Neural cell (in vitro differentiated cells): Measurements from ENCODE around the gene ZNF692. TPM values are rescaled to one million over a fixed set of nuclear protein-coding genes. Genes with fewer than 3 reads are reported as not detected.

ENCODE experiments used
- H2AFZ ChIP-seq: fragments of 200-600, 300-800 bp; sonication (generic), shearing (Covaris generic); 2 replicates; pipeline ENCODE4 v1.6.0; 2014; ENCODE audit warnings: low read depth, mild to moderate bottlenecking, antibody characterized with exemption, low read length, moderate library complexity
- H3F3A ChIP-seq: fragments of 200-600 bp; shearing (Covaris generic); 2 replicates; pipeline ENCODE4 v1.6.1; 2016; ENCODE audit warnings: mild to moderate bottlenecking, moderate library complexity, mixed read lengths, antibody characterized with exemption, low read length; ENCODE audit not compliant: insufficient read depth, poor library complexity, severe bottlenecking
- H3K27ac ChIP-seq: fragments of 200-600, 300-800 bp; sonication (generic), shearing (Covaris generic); 2 replicates; pipeline ENCODE4 v1.5.1; 2014; ENCODE audit warnings: mild to moderate bottlenecking, low read length, moderate library complexity
- H3K27me3 ChIP-seq: fragments of 300-800, 200-600 bp; sonication (generic), shearing (Covaris generic); 2 replicates; pipeline ENCODE4 v1.6.0; 2014; ENCODE audit warnings: mild to moderate bottlenecking, low read depth, low read length, moderate library complexity; ENCODE audit not compliant: insufficient read depth
- H3K36me3 ChIP-seq: fragments of 300-800, 200-600 bp; sonication (generic), shearing (Covaris generic); 2 replicates; pipeline ENCODE4 v1.5.1; 2014; ENCODE audit warnings: mild to moderate bottlenecking, antibody characterized with exemption, low read length, moderate library complexity; ENCODE audit not compliant: insufficient read depth
- H3K4me2 ChIP-seq: fragments of 300-800, 200-600 bp; sonication (generic), shearing (Covaris generic); 2 replicates; pipeline ENCODE4 v1.6.0; 2014; ENCODE audit warnings: mild to moderate bottlenecking, low read length
- H3K4me3 ChIP-seq: fragments of 300-800, 200-600 bp; sonication (generic), shearing (Covaris generic); 2 replicates; pipeline ENCODE4 v1.5.1; 2014; ENCODE audit warnings: mild to moderate bottlenecking, low read length, moderate library complexity
- H3K79me2 ChIP-seq: fragments of 200-600 bp; shearing (Covaris generic); replicated peaks from 2 replicates; pipeline ENCODE4 v1.6.0; 2014; ENCODE audit warnings: mild to moderate bottlenecking, low read length, moderate library complexity; ENCODE audit not compliant: insufficient read depth
- H3K9ac ChIP-seq: fragments of 300-800, 200-600 bp; sonication (generic), shearing (Covaris generic); 2 replicates; pipeline ENCODE4 v1.6.1; 2016; ENCODE audit warnings: mild to moderate bottlenecking, low read length, mixed read lengths
- H3K9me2 ChIP-seq: fragments of 200-600 bp; shearing (Covaris generic); 2 replicates; pipeline ENCODE4 v1.6.1; 2016; ENCODE audit warnings: mild to moderate bottlenecking, low read length, mixed read lengths; ENCODE audit not compliant: insufficient read depth
- H3K9me3 ChIP-seq: fragments of 200-600, 300-800 bp; sonication (generic), shearing (Covaris generic); 2 replicates; pipeline ENCODE4 v1.6.1; 2016; ENCODE audit warnings: mild to moderate bottlenecking, mixed run types, low read length, moderate library complexity, mixed read lengths
- H4K20me1 ChIP-seq: fragments of 200-600 bp; shearing (Covaris generic); 2 replicates; pipeline ENCODE4 v1.6.1; 2016; ENCODE audit warnings: mild to moderate bottlenecking, mixed run types; ENCODE audit not compliant: insufficient read depth
- EP300 ChIP-seq: fragments of 450-650 bp; conservative IDR thresholded peaks from 2 replicates; pipeline ENCODE4 v1.6.1; 2014; ENCODE audit warnings: antibody characterized with exemption, mild to moderate bottlenecking, moderate library complexity; ENCODE audit not compliant: poor library complexity, severe bottlenecking
- EZH2 ChIP-seq: fragments of 200-600, 300-800 bp; shearing (Covaris generic), sonication (generic); IDR thresholded peaks from 2 replicates; pipeline ENCODE4 v1.6.1; 2014; ENCODE audit warnings: antibody characterized with exemption, low read length, borderline replicate concordance, mild to moderate bottlenecking; ENCODE audit not compliant: insufficient read depth, poor library complexity, severe bottlenecking
- MXI1 ChIP-seq: fragments of 450-650 bp; conservative IDR thresholded peaks from 2 replicates; pipeline ENCODE4 v1.6.1; 2014; ENCODE audit warnings: antibody characterized with exemption, mild to moderate bottlenecking; ENCODE audit not compliant: poor library complexity, severe bottlenecking
- POLR2AphosphoS5 ChIP-seq: IDR thresholded peaks from 2 replicates; pipeline ENCODE4 v1.6.1; 2012
- RAD21 ChIP-seq: fragments of 450-650 bp; conservative IDR thresholded peaks from 2 replicates; pipeline ENCODE4 v1.6.1; 2014; ENCODE audit warnings: antibody characterized with exemption, mild to moderate bottlenecking, moderate library complexity
- SMC3 ChIP-seq: fragments of 450-650 bp; conservative IDR thresholded peaks from 2 replicates; pipeline ENCODE4 v1.6.1; 2014; ENCODE audit warnings: antibody characterized with exemption, mild to moderate bottlenecking, moderate library complexity; ENCODE audit not compliant: poor library complexity
- TAF1 ChIP-seq: IDR thresholded peaks from 2 replicates; pipeline ENCODE4 v1.6.1; 2012; ENCODE audit warnings: low read depth
- polyA plus RNA-seq: library from polyadenylated mRNA; depleted of rRNA; stranded (reverse); fragments of >200 nt; gene quantifications from 2 replicates; pipeline ENCODE4 v1.2.3, GENCODE V29; 2014
- TF ChIP-seq, protein P1 (sequence below): fragments of 450-650 bp; IDR thresholded peaks from 2 replicates; pipeline ENCODE4 v1.5.1; 2014; ENCODE audit warnings: antibody characterized with exemption, mild to moderate bottlenecking, moderate library complexity; ENCODE audit not compliant: poor library complexity, severe bottlenecking
- TF ChIP-seq, protein P2 (sequence below): IDR thresholded peaks from 2 replicates; pipeline ENCODE4 v1.6.1; 2012; ENCODE audit warnings: borderline replicate concordance

ZNF692 gene
- polyA plus RNA-seq, 1 donor from 2014 or later: 183 TPM

DNA sequence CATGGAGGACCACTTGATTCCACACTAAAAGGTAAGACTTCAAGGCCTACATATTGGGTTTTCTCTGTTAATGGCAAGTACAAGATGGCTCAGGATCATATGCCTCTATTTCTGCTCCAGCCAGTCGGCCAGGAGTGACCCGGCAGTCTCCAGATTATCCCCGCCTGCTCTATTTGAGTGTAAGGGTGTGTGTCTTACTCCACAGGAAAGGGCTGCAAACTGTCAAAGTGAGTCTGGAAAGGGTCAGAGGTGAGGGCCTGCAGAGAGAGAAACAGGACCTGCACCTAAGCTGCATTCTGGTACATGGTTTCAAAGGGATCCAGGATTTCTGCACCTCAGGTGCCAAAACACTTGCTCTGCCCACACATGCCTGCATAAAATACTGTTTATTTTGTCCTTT is 9.2 kb downstream of the ZNF692 start:
- Histone ChIP-seq H3K4me3 (no peak overlapping the region), H4K20me1 (no peaks in the 10 kb centered on the region), H3K4me2 (no peak overlapping the region), H3K27ac (no peak overlapping the region), H3K36me3 (no peaks in the 10 kb centered on the region), H3K9me2 (no peaks in the 10 kb centered on the region), H3K79me2 (no peaks in the 10 kb centered on the region), H3K27me3 (no peaks in the 10 kb centered on the region), H3F3A (no peaks in the 10 kb centered on the region), H3K9ac (no peak overlapping the region), H2AFZ (no peak overlapping the region), H3K9me3 (no peaks in the 10 kb centered on the region)
- no peak for TF ChIP-seq EZH2

DNA sequence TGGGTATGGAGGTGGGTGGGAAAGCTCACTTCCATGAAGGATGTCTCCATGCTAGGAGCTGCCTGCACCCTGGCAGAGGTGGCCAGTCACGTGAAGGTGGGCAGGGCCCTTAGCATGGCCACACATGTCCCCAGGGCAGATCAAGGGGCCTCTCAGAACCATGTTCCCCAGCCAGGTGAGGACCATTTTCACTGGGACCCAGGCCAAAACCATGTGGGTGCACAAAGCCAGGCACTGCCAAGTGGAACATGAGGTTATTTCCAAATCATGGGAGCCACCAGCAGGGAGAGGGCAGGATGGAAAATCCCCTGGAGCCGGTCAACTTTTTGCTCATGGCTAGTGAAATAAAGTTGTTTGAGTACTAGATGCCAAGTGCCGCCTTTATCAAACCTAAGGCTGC is 9.7 kb downstream of the ZNF692 start:
- Histone ChIP-seq H3K27me3 (no peaks in the 10 kb centered on the region), H3K4me2 (no peak overlapping the region), H3K27ac (no peak overlapping the region), H3K9me3 (no peaks in the 10 kb centered on the region), H3K36me3 (no peaks in the 10 kb centered on the region), H3F3A (no peaks in the 10 kb centered on the region), H3K9ac (no peak overlapping the region), H2AFZ (no peak overlapping the region), H3K4me3 (no peak overlapping the region), H3K79me2 (no peaks in the 10 kb centered on the region), H4K20me1 (no peaks in the 10 kb centered on the region), H3K9me2 (no peaks in the 10 kb centered on the region)
- TF ChIP-seq, protein P1, sequence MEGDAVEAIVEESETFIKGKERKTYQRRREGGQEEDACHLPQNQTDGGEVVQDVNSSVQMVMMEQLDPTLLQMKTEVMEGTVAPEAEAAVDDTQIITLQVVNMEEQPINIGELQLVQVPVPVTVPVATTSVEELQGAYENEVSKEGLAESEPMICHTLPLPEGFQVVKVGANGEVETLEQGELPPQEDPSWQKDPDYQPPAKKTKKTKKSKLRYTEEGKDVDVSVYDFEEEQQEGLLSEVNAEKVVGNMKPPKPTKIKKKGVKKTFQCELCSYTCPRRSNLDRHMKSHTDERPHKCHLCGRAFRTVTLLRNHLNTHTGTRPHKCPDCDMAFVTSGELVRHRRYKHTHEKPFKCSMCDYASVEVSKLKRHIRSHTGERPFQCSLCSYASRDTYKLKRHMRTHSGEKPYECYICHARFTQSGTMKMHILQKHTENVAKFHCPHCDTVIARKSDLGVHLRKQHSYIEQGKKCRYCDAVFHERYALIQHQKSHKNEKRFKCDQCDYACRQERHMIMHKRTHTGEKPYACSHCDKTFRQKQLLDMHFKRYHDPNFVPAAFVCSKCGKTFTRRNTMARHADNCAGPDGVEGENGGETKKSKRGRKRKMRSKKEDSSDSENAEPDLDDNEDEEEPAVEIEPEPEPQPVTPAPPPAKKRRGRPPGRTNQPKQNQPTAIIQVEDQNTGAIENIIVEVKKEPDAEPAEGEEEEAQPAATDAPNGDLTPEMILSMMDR: no peak
- no peak for TF ChIP-seq EP300
- no peak for TF ChIP-seq TAF1
- TF ChIP-seq EZH2: no peak
- TF ChIP-seq, protein P2, sequence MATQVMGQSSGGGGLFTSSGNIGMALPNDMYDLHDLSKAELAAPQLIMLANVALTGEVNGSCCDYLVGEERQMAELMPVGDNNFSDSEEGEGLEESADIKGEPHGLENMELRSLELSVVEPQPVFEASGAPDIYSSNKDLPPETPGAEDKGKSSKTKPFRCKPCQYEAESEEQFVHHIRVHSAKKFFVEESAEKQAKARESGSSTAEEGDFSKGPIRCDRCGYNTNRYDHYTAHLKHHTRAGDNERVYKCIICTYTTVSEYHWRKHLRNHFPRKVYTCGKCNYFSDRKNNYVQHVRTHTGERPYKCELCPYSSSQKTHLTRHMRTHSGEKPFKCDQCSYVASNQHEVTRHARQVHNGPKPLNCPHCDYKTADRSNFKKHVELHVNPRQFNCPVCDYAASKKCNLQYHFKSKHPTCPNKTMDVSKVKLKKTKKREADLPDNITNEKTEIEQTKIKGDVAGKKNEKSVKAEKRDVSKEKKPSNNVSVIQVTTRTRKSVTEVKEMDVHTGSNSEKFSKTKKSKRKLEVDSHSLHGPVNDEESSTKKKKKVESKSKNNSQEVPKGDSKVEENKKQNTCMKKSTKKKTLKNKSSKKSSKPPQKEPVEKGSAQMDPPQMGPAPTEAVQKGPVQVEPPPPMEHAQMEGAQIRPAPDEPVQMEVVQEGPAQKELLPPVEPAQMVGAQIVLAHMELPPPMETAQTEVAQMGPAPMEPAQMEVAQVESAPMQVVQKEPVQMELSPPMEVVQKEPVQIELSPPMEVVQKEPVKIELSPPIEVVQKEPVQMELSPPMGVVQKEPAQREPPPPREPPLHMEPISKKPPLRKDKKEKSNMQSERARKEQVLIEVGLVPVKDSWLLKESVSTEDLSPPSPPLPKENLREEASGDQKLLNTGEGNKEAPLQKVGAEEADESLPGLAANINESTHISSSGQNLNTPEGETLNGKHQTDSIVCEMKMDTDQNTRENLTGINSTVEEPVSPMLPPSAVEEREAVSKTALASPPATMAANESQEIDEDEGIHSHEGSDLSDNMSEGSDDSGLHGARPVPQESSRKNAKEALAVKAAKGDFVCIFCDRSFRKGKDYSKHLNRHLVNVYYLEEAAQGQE: no peak
- TF ChIP-seq POLR2AphosphoS5: no peak
- no peak for TF ChIP-seq RAD21
- TF ChIP-seq MXI1: no peak

DNA sequence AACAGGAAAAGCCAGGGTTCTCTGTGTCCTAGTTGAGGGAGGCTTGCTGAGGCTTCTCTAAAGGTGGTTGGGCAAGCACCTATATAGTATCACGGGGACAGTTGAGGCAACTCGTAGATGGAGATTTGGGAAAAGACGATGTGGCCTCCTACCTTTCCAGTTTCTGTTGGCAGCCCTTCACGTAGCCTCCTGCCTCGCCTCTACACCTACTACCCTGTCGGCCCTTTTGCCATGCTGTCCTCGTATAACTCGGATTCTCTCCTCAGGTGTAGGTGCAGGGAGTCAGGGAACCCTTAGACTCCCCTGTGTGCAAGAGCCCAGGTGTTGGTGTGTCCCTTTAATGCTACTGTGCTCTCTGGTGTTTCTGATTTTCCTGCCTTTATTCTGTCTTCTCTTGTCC is 10.3 kb downstream of the ZNF692 start:
- H3K9ac ChIP-seq: no peak overlapping the region
- H3K27me3 ChIP-seq: no peaks in the 10 kb centered on the region
- no peak for TF ChIP-seq SMC3
- no peak for TF ChIP-seq EZH2
- TF ChIP-seq MXI1: no peak
- TF ChIP-seq EP300: no peak
- no peak for TF ChIP-seq POLR2AphosphoS5
- TF ChIP-seq, protein P2: no peak
- TF ChIP-seq RAD21: no peak
- TF ChIP-seq, protein P1: no peak
- TF ChIP-seq TAF1: no peak
- no peak overlapping the region for H3K4me3 ChIP-seq
- no peak overlapping the region for H2AFZ ChIP-seq
- H3F3A ChIP-seq: no peaks in the 10 kb centered on the region
- no peaks in the 10 kb centered on the region for H3K79me2 ChIP-seq
- no peaks in the 10 kb centered on the region for H3K9me2 ChIP-seq
- H3K36me3 ChIP-seq: no peaks in the 10 kb centered on the region
- no peaks in the 10 kb centered on the region for H3K9me3 ChIP-seq
- no peak overlapping the region for H3K27ac ChIP-seq
- no peak overlapping the region for H3K4me2 ChIP-seq
- H4K20me1 ChIP-seq: no peaks in the 10 kb centered on the region
